NCI-H2227 (cell line): ENCODE measurements around the gene VDAC1.
"Not testable (repeated sequence)": the region's sequence is repeated elsewhere in the genome, so short reads cannot be mapped to it uniquely, and the experiment has no call there.

Source experiments
- DNase-seq: peaks from one replicate; lab custom pipeline; 2025; ENCODE audit not compliant: unreplicated experiment; lab: John Stamatoyannopoulos, UW

Gene VDAC1

DNA sequence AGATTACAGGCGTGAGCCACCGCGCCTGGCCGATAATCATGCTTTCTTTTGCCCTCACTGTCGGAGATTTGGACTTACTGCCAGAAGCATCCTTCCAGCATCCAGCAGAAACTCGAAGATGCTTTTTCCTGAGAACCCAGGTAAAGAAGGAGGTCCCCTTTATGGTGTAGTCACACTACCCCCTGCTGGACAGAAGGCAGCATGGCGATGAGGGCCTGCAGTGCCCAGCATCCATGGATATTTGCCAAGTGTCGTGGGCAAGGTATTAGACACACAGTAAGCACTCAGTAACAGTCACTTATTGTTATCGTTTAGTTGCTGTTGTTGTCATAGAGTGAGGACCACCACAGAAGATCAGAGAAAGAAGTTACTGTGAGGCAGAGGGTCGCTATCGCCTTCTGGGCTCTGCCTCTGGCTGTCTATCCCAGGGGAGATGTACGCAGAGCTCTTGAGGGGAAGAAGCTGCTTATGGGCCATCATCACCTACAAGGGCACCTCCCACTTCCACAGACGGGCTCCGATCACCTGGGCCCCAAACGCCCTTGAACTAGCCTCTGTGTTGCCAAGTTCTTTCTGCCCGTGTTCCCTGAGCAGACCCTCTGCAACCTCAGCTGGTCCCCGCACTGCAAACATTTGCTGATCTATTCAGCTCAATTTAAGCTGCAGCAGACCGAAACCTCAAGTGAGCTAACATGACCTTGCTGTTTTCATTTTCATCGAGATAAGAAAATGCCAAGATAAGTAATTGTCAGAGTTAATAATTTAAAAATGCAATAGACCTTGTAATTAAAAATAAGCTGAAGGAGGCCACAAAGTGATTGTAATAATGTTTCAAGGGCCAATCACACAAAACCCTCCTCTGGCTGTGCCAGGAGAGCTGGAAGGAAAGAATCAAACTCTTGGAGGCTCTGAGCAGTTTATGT lies 60.3 kb downstream of the VDAC1 start:
- DNase-seq, result peak; percentile 67

- no peak for DNase-seq
These were observed 61.3 kb downstream of the VDAC1 start for GRCh38 chr5:133943475-133943817.

GRCh38 chr5:133942614-133943474 lies 61.9 kb downstream of the VDAC1 start:
- DNase-seq, result no peak

- DNase-seq, result no peak
These were observed 63.1 kb downstream of the VDAC1 start for GRCh38 chr5:133941456-133942196.

DNA sequence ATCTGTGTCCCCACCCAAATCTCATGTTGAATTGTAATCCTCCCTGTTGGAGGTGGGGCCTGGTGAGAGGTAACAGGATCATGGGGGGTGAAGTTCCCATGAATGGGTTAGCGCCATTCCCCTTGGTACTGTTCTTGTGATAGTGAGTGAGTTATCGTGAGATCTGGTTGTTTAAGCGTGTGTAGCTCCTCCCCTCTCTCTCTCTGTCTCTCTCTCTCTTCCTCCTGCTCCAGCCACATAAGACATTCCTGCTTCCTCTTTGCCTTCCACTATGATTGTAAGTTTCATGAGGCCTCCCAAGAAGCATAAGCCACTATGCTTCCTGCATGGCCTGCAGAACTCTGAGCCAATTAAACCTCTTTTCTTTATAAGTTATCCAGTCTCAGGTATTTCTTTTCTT lies 65.1 kb downstream of the VDAC1 start:
- no peak for DNase-seq

GRCh38 chr5:133938929-133939328 lies 65.8 kb downstream of the VDAC1 start:
- DNase-seq, result no peak

GRCh38 chr5:133938039-133938821 lies 66.5 kb downstream of the VDAC1 start:
- DNase-seq, result no peak

DNA sequence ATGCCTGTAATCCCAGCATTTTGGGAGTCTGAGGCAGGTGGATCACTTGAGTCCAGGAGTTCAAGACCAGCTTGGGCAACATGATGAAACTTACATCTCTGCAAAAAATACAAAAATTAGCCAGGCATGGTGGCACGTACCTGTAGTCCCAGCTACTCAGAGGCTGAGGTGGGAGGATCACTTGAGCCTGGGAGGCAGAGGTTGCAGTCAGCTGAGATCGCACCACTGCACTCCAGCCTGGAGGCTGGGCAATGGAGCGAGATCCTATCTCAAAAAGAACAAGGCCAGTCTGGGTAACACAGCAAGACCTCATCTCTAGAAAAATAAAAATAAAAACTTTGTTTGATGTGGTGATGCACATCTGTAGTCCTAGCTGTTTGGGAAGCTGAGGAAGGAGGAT lies 67.1 kb downstream of the VDAC1 start:
- DNase-seq, result not testable (repeated sequence)

DNA sequence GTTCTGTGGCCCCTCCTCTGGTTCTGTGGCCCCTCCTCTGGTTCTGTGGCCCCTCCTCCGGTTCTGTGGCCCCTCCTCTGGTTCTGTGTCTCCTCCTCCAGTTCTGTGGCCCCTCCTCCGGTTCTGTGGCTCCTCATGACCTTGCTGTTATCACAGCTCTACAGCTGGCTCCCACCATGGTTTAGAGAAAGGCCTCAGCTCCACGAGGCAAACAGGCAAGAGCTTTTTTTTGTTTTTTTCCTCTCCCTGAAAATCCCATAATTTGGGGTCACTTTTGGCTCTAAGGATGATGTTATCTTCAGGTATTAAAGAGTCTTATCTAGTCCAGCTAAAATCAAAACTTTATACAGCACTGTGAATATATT lies 68.1 kb downstream of the VDAC1 start:
- DNase-seq, result no peak

GRCh38 chr5:133935991-133936650 lies 68.7 kb downstream of the VDAC1 start:
- not testable (repeated sequence) for DNase-seq

DNA sequence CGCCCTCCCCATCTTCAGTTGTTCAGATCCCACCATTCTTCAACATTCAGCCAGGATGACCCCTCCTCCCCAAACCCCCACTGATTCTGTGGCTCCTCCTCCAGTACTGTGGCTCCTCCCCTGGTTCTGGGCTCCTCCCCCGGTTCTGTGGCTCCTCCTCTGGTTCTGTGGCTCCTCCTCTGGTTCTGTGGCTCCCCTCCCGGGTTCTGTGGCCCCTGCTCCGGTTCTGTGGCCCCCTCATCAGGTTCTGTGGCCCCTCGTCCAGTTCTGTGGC lies 69.2 kb downstream of the VDAC1 start:
- DNase-seq, result no peak

DNA sequence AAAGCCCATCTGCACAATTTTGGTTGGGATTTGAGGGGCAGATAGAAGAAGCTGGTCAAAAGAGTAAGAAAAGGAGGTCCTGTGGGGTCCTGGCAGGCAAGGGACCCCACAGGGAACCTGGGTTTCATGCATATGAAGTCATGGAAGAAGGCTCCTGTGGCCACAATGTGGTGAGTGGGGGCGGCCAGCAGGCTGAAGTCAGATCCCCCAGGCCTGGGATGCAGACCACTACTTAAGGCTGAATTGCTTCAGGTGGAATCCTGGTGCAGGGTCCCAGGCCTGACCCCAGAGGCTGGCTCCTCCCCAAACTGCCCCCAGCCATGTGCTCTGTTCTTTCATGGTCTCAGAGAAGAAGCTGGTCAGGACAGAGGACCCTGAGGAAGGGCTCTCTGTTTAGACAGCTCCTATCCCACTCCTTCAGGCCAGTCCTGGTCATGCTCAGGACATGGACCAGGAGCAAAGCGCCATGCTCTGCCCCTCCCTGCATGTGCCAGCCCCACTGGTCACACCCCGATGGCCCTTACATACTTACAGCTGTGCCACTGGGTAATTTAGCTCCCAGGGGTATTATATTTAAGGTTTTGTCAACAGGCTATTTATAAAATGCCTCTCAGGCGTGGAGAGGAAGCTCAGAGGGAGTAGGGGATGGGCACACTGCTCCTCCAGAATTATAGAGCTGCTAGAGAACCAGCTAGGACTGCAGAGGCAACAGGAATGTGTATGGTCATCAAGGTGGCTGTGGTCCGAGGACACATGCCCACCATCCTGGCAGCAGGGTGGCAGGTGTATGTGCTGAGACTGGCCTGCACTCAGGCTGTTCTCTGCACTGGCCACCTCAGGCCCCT lies 69.7 kb downstream of the VDAC1 start:
- DNase-seq, result no peak

- DNase-seq, result no peak
These were observed 70.5 kb downstream of the VDAC1 start for GRCh38 chr5:133934311-133934710.

- DNase-seq, result no peak
These were observed 71.0 kb downstream of the VDAC1 start for GRCh38 chr5:133933670-133934295.

DNA sequence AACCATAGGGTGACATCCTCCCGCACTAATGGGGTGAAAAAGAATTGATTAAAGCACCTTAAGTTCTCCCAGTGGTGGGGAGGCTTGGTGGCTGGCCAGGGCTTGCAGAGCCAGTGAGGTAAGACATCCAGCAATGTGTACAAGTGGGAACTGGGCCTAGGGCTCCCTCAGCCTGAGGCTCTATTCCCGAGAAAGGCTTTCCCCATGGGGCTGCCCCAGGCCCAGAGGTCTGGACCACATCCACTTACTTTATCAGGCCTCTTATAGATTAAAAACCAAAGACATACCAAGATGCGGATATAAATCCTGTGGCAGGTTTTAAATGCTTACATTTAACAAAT lies 71.6 kb downstream of the VDAC1 start:
- no peak for DNase-seq

- no peak for DNase-seq
These were observed 72.2 kb downstream of the VDAC1 start for GRCh38 chr5:133932441-133933168.

DNA sequence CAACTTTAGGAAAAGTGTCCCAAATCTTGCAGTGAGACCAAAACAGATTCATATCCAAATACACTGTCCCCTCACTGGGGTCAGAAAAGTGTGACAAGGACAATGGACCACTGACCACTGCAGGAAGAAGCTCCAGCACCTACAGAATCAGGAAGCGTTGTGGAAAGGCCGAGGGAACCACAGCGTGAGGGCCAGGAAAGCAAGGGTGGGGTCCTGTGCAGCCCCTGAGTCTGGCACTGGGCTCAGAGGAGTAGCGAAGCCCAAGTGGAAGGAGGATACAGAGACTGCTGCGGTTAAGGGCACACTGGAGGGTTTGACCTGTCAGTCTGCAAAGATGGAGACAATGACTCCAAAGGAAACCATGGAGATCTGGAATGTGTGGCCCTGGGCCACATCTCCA lies 73.2 kb downstream of the VDAC1 start:
- no peak for DNase-seq

DNA sequence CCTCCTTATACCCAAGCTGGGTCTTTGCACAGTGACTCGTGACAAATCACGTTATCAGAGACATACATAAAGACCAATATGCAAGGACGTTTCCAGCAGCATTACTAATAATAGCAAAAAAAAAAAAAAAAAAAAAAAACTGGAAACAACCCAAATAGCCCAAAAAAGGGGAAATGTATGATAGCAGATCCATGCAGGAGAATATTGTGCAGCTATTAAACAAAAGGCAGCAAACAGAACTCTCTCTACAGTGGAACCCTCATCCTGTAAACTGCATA lies 74.0 kb downstream of the VDAC1 start:
- no peak for DNase-seq
